Lower lobe of right lung (tissue), 2 donors: ENCODE results near the gene SLC7A5. TPM values are rescaled to one million over a fixed set of nuclear protein-coding genes. Genes with fewer than 3 reads are reported as not detected.
"Not testable (repeated sequence)": the region's sequence is repeated elsewhere in the genome, so short reads cannot be mapped to it uniquely, and the experiment has no call there.

ENCODE experiments used
- ATAC-seq, 2 donors: fragments of 200-7000 bp; cut with Tn5 transposase; one replicate each; pipeline ENCODE4 v1.9.1; 2020 to 2022; ENCODE audit warnings: mild to moderate bottlenecking in 2 of 2, moderate library complexity in 2 of 2
- DNase-seq: peaks from one replicate; pipeline ENCODE4 v3.0.0-alpha.2; 2020
- H3K27ac ChIP-seq: fragments of 200-600 bp; one replicate; pipeline ENCODE4 v1.8.0; 2022
- H3K27me3 ChIP-seq: fragments of 200-600 bp; one replicate; pipeline ENCODE4 v1.8.0; 2022; ENCODE audit warnings: low read depth
- H3K36me3 ChIP-seq: fragments of 200-600 bp; one replicate; pipeline ENCODE4 v1.8.0; 2022; ENCODE audit warnings: mild to moderate bottlenecking
- H3K4me1 ChIP-seq: fragments of 200-600 bp; one replicate; pipeline ENCODE4 v1.8.0; 2022
- H3K4me3 ChIP-seq: fragments of 200-600 bp; one replicate; pipeline ENCODE4 v1.8.0; 2022; ENCODE audit warnings: mild to moderate bottlenecking
- H3K9me3 ChIP-seq: fragments of 200-600 bp; one replicate; pipeline ENCODE4 v1.8.0; 2022
- intact Hi-C: fragments of 100-400 bp; cut with DNase I; formaldehyde crosslinking; loops from one replicate; pipeline ENCODE4 v1.11.0; 2022
- total RNA-seq: library from RNA; stranded (reverse); fragmentation: NEBNext Ultra II Directional; extraction: Animal tissue kit (Norgen Biotek cat#: 25700); gene quantifications from one replicate; pipeline ENCODE4 v1.2.1, GENCODE V29; 2021
- TF ChIP-seq, protein P1 (sequence below): fragments of 200-600 bp; IDR thresholded peaks from one replicate; pipeline ENCODE4 v1.8.0; 2022; ENCODE audit warnings: antibody characterized with exemption, mild to moderate bottlenecking
- donor health status: DM: no; HTN: yes; CAD: no; lungs with severe emphysema.

SLC7A5 gene
- total RNA-seq, 1 donor from 2014 or later = 10.7 TPM

DNA sequence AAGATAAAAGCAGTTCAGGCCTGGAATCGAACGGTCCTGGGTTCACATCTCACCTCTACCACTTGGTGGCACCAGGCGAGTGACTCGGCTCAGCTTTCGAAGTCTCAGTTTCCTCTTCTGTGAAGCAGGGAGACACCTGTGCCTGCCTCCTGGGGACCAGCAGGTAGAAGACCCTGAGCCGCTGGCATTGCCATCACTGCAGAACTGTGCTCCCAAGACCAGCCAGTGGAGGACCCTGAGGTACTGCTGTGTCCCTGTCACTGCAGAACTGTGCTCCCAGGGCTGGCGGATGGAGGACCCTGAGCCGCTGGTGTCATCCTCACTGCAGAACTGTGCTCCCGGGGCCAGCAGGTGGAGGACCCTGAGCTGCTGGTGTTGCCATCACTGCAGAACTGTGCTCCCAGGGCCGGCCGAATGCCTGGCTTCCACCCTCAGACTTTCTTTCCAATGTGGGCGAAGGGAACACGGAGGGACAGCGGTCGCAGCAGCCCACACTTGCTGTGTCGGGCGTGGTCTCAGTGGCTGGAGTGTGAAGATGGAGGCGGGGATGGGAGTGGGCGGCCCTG, 8.7 kb upstream of the SLC7A5 start:
- Histone ChIP-seq H3K27me3 (peaks cover 22% of the 10 kb centered on the region), H3K36me3 (no peaks in the 10 kb centered on the region), H3K4me1 (peaks cover 7% of the 10 kb centered on the region), H3K4me3 (no peak overlapping the region), H3K27ac (no peak overlapping the region), H3K9me3 (no peaks in the 10 kb centered on the region)
- TF ChIP-seq, protein P1, sequence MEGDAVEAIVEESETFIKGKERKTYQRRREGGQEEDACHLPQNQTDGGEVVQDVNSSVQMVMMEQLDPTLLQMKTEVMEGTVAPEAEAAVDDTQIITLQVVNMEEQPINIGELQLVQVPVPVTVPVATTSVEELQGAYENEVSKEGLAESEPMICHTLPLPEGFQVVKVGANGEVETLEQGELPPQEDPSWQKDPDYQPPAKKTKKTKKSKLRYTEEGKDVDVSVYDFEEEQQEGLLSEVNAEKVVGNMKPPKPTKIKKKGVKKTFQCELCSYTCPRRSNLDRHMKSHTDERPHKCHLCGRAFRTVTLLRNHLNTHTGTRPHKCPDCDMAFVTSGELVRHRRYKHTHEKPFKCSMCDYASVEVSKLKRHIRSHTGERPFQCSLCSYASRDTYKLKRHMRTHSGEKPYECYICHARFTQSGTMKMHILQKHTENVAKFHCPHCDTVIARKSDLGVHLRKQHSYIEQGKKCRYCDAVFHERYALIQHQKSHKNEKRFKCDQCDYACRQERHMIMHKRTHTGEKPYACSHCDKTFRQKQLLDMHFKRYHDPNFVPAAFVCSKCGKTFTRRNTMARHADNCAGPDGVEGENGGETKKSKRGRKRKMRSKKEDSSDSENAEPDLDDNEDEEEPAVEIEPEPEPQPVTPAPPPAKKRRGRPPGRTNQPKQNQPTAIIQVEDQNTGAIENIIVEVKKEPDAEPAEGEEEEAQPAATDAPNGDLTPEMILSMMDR = peak; percentile 9
- DNase-seq (no peak), ATAC-seq (no peak)
- intact Hi-C loops = no loop called here

GRCh38 chr16:87874639-87875427, 5.5 kb upstream of the SLC7A5 start:
- Histone ChIP-seq H3K36me3 (no peaks in the 10 kb centered on the region), H3K4me3 (no peak overlapping the region), H3K27ac (peak overlapping the region; percentile 20), H3K9me3 (no peaks in the 10 kb centered on the region), H3K27me3 (peaks cover 13% of the 10 kb centered on the region), H3K4me1 (peaks cover 26% of the 10 kb centered on the region)
- TF ChIP-seq, protein P1 = no peak
- ATAC-seq = no peak
- no peak for DNase-seq
- intact Hi-C loops = no loop called here

DNA sequence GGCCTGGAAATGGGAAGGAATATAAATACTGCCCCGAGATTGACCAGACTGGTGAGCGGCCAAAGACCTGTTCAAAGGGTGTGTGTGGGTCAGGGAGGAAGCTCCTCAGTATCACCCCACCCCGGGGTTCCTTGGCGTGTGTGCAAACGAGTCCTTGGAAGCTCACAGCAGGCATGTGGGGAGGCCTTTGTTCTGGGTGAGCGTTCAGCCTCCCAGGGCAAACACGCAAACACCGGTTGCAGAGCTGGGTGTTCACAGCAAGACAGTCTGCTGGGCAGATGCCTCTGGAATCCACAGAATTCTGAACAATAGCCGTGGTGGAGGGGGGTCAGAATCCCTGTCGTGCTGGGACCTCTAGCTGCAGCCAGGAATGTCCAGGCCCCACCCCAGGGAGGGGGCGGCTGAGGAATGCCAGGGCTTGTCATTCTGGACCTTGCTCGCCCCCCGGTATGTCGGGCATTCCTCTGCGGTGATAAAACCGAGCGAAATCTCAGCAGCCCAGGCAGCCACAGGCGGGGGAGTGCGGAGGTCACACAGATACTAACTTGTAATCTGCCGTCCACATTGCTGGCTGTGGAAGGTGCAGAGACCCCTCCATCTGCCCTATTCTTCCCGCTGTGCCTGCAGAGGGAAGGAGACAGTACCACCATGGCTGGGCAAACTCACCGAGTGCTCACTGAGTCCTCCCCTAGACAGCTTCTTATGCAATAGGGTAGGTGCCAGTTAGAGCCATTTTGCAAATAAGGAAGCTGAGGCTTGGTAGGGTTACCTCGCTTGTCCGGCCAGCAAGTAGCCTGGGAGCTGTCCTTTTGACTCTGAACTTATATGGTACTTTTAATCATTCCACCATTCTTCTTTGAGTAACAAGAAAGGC, 1.3 kb upstream of the SLC7A5 start:
- Histone ChIP-seq H3K27me3 (peaks cover 11% of the 10 kb centered on the region), H3K4me1 (peaks cover 44% of the 10 kb centered on the region), H3K27ac (peak overlapping the region; percentile 12)
- H3K4me3 ChIP-seq, H3K36me3 ChIP-seq, H3K9me3 ChIP-seq, DNase-seq, intact Hi-C loops, ATAC-seq: not testable (repeated sequence)

DNA sequence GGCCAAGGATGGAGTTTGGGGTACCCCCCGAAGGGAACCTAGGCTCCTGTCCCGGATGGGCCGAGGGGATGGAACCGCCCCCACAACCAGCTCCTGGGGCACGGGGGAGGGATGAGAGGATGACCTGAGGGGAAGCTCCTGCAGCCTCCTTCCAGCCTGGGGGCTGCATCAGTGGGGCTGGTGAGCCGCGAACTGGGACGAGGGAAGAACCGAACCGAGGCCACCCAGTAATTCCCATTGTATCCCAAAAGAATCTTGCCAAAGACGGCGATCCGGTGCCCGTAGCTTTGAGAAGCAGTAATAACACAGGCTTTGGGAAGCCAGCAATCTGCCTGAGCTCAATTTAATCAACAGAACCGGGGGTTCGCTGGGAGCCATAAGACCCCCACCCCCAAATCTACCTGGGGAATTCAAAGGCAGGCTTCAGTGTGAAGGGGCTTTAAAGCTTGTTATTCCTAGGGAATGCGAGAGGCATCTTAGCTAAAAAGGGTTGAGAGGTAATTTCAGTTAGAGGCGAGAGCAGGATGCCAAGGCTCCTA, 641 bp upstream of the SLC7A5 start:
- ATAC-seq, H3K4me3 ChIP-seq, H3K36me3 ChIP-seq, DNase-seq, intact Hi-C loops, H3K9me3 ChIP-seq, H3K27ac ChIP-seq, H3K27me3 ChIP-seq: not testable (repeated sequence)
- peaks cover 42% of the 10 kb centered on the region for H3K4me1 ChIP-seq

GRCh38 chr16:87868254-87869029, 865 bp downstream of the SLC7A5 start:
- peaks cover 43% of the 10 kb centered on the region for H3K4me1 ChIP-seq
- H3K36me3 ChIP-seq, H3K27me3 ChIP-seq, DNase-seq, H3K9me3 ChIP-seq, intact Hi-C loops: not testable (repeated sequence)
- peak overlapping the region; percentile 62 for H3K4me3 ChIP-seq
- H3K27ac ChIP-seq = peak overlapping the region; percentile 60
- ATAC-seq = peak; percentile 43 to 49

DNA sequence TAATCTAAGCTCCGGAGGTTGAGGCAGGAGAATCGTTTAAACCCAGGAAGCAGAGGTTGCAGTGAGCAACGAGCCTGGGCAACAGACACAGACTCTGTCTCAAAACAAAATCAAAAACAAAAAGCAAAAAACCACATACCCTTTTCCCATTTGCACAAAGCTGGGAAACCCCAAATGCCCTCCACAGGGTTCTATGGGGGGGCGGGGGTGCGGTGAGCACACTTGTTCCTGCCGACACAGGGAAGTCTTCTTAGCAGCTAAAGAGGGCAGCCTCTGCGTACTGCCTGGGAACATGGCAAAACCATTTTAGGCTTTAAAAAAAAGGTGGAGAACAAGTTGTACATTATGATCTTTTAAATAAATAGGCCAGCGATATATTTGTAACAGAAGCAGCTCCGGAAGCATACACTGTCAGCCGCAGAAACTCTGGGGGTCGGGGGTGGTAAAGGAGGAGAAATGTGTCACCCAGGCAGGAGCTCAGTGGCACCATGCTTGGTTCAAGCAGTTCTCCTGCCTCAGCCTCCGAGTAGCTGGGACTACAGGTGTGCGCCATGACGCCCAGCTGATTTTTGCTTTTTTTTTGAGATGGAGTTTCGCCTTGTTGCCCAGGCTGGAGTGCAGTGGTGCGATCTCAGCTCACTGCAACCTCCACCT, 3.3 kb downstream of the SLC7A5 start:
- ATAC-seq, intact Hi-C loops, H3K27ac ChIP-seq, H3K27me3 ChIP-seq, DNase-seq, H3K9me3 ChIP-seq, H3K36me3 ChIP-seq: not testable (repeated sequence)
- Histone ChIP-seq H3K4me3 (peak overlapping the region; percentile 3), H3K4me1 (peaks cover 29% of the 10 kb centered on the region)
